Renal cortex interstitium (tissue), 11 donors: ENCODE results near the gene ZNF292. TPM values are rescaled to one million over a fixed set of nuclear protein-coding genes. Genes with fewer than 3 reads are reported as not detected.
"Not testable (repeated sequence)": the region's sequence is repeated elsewhere in the genome, so short reads cannot be mapped to it uniquely, and the experiment has no call there.

Experiments used
- DNase-seq, 11 donors: peaks; one replicate each; pipeline ENCODE4 v3.0.0-alpha.2; 2013; ENCODE audit warnings: low read depth in 9 of 11, low spot score in 4 of 11; ENCODE audit errors: extremely low read depth in 1 of 11
- polyA plus RNA-seq, 3 donors: library from polyadenylated mRNA; unstranded; fragments of 120-200 nt; gene quantifications; one replicate each; pipeline ENCODE4 v1.2.1, GENCODE V29; 2013; ENCODE audit not compliant: insufficient read length in 3 of 3

ZNF292 gene
- polyA plus RNA-seq, 3 donors = 38.8 to 48.2 (median 48.2) TPM

DNA sequence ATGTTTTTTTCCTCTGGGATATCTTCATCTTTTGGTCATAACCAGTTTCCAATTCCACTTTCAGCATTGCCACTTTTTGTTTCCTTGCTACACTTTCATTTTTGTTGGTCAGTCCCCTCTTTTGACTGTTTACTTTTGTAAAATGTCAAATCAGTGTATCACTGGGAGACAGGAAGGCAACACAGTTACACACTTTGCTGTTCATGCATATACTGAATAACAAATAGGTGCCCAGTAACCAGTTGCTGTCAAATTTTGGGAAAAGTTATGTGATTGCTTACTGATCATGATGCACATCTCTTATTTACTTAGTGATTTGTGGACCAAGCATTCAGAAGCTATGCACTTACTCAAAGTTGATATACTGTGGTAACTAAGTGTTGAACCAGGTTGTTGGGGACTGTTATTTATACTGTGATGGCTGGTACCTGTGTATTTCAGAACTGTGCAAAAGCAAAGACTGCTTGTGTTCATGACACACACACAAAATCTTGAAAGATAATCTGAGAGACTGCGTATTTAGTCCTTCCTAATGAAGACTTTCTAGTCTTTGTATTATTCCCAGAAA, 41.0 kb downstream of the ZNF292 start:
- DNase-seq = no peak

DNA sequence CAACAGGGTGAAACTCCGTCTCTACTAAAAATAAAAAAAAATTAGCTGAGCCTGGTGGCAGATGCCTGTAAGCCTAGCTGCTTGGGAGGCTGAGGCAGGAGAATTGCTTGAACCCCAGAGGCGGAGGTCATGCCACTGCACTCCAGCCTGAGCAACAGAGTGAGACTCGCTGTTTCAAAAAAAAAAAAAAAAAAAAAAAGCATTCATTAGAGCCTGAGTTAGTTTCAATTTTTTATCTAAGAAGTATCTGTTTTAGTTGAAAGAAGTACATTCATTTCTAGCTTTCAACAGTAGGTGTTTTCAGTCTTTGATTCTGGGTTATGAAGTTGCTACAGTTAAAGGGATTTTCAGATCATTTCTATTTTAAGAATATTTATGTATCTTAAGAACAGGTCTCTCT, 42.2 kb downstream of the ZNF292 start:
- DNase-seq = no peak

DNA sequence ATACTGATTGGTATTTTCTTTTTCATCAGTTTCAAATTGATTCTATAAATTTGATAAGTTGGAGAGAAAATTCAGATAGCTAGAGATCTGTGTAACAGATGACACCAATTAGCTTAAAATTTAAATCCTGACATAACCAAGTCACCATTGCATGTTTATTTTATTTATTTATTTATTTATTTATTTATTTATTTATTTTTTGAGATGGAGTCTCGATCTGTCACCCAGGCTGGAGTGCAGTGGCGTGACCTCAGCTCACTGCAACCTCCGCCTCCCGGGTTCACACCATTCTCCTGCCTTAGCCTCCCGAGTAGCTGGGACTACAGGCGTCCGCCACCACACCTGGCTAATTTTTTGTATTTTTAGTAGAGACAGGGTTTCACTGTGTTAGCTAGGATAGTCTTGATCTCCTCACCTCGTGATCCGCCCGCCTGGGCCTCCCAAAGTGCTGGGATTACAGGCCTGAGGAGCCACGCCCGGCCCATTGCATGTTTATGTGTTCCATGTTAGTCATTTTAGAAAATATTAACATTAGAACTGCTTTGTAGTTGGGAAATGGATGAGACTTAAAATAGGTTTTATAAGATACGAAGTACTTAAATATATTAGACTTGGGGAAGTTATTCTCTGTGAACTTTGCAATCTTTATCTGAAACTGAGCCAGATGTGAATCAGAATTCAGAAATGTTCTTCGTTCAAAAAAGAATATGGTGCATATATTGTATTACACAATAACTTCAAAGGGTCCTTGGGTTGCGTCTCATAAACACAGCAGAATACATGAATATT, 42.9 kb downstream of the ZNF292 start:
- not testable (repeated sequence) for DNase-seq

DNA sequence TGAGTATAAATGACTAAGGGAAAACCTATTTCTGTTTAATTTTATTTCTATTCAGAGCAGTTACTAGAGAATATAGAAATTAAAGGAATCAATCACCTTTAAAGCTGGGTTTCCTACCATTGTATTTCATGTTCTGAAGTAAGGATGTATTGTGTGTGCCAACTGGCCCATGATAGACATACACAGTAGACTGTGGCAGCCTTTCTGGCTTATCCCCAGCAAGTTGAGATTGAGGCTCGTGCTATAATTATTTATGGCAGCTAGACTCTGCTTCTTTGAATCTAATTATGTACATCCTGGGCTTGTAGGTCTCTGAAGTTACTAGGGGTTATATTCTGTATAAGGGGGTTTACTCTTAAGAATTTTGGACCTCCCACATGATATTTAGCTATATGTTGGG, 44.4 kb downstream of the ZNF292 start:
- no peak for DNase-seq

DNA sequence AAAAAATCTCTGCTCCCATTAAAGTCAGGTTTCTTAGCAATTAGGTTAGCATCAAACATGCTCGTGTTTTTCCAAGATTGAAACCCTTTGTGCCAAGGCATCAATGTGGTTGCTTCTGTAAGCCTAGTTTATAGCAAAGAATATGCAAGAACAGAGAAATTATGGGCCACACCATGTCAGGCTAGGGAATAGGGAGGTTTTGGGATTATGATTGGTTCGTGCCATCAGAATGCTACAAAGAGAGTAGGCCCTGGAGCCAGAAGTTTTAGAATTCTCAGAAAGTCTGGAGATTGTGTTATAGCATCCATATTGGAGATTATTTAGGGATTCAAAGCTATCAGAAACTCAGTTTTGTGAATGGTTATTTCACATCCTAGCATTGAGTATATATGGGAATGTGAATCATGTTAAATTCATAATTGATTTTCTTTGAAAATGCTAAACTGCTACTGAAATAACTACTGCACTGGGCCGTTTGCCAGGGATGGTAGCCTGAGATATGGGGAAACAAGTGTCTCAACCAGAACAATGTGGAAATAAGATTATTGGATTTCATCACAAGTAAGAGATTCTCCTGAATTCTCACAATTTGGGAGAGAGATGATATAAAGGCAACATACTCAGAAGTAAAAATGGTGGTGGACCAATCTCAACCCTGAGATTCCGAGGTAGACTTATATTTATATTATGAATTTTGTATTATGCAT, 45.3 kb downstream of the ZNF292 start:
- no peak for DNase-seq

DNA sequence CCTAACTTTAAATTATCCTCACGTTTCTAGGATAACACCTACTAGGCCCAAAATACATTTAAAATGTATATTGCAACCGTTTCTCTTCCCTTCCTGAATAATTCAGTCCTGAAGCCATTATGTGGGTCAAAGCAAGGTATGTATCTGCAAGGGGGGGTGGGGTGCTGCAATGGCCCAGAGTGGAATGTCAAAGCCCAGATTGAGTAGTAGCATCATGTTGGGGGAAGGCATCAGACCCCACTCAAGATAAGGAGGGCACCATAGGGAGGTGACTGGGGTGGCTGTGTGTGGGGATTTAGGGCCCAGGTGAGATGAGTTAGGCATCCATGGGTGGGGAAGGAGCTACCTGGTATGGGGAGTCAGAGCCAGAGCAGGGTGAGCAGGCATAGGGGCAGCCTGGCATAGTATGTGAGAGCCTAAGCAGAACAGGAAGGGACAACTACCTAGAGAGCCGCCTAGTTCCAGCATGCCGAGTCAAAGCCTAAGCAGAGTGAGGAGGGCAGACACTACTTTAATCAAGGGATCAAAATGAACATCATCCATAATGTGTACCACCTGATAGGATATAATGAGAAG, 48.2 kb downstream of the ZNF292 start:
- no peak for DNase-seq

DNA sequence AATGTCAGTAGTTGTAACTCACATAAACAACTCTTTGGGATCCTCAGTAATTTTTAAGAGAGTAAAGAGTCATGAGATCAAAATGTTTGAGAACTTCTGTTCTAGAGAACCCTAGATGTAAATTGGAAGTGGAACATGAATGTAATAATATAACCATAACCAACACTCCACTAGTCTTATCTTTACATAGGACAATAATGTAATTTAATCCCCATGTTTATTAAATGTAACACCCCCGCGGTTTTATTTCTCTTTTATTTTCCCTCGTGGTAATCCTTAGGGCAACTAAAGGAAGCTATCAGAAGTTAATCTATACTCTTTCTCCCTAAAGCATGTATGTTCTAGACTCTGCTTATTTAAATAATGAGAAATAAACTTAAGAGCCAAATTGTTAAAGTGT, 54.4 kb downstream of the ZNF292 start:
- DNase-seq = no peak

DNA sequence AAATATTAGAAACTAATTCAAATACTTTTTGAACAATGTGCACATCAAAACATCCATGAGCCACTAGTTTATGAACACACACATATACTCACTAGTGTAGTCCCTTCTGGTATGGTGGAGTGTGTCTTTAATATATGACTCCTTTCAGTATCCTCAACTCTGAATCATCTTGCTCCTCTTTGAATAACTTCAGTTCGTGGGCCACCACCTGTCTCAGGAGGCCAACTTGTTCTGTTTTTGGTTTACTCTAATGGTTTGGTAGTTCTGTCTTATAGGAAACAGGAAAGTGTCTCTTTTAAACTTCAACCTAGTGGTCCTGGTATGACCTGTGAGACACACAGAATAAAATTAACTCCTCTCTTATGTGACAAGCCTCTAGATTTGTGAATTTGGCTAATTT, 55.6 kb downstream of the ZNF292 start:
- no peak for DNase-seq

DNA sequence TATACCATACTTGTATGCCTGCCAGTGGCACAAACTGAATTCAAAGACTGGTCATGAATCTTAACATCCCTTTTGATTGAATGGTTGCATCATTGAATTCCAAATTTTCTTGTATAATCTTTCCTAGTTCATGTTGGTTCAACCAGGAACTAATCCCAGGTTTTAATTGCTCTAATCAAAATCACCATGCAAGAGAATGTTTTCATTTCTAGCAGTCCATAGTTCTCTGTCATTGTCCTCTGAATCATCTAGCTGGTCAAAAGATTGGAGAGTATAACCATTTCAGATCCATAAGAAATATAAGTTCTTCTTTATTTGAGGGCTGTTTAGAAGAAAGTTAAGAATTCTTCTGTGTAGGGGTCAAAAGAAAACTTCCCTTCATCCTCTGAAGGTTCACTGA, 57.2 kb downstream of the ZNF292 start:
- no peak for DNase-seq

DNA sequence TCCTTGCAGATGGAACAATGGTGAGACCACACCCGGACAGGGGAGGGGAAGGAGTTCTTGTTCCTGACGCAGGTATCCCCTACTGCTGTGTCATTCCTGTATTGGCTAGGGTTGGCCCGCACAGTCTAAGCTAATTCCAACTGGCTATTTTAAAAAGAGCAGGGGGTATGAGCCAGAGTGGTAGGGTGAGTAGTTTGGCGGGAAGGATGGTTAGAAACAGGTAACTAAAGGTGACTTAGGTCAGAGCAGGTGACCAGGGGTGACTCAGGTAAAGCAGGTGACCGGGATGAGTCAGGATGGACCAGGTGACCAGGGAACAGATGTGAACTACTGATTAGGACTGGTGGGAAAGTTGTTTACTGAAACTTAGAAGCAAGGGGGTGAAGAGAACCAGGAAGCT, 58.0 kb downstream of the ZNF292 start:
- no peak for DNase-seq

DNA sequence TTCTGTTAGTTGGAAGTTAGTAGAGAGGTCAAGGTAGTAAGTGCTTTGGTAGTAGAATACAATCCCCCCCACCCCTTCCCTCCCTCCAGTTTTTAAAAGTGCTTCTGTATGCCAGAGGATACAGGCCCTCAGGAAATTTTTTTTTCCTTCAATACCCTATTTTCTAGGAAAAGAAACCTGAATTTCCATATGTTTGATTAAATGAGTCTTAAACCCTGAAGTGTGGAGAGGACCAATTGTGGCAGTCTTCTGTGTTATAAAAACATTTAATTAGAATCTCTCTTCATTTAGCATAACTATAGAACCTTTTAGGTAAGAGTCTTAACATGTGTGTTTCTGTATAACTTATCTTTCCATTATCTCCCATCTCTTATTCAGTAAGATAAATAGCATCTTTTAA, 59.5 kb downstream of the ZNF292 start:
- no peak for DNase-seq

DNA sequence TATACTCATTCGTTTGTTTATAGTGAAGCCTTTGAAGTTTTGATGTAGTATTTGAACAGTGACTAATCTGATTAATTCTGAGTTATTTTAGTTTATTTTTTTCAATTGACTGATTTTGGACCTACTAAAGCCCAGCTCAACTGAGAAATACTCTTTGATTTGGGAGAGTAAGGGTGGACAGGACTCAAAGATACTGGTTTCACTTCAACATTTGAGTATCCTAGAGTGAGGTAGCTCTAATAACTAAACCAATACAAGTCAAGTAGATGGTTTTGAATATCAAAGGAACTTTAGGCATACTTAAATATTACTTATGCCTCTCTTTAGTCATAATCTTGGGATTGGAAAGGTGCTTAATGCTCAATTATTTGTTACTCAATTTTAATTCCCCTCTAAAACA, 65.6 kb downstream of the ZNF292 start:
- DNase-seq = no peak

DNA sequence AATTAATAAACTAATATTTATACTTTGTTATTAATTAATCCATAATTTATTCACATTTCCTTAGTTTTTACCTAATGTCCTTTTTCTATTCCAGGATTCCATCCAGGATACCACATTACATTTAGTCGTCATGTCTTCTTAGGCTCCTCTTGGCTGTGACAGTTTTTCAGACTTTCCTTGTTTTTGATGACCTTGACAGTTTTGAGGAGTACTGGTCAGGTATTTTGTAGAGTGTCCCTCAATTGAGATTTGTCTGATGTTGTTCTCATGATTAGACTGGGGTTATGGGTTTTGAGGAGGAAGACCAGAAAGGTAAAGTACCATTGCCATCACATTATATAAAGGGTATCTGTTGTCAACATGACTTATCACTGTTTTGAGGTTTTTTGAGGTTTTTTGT, 67.3 kb downstream of the ZNF292 start:
- no peak for DNase-seq

DNA sequence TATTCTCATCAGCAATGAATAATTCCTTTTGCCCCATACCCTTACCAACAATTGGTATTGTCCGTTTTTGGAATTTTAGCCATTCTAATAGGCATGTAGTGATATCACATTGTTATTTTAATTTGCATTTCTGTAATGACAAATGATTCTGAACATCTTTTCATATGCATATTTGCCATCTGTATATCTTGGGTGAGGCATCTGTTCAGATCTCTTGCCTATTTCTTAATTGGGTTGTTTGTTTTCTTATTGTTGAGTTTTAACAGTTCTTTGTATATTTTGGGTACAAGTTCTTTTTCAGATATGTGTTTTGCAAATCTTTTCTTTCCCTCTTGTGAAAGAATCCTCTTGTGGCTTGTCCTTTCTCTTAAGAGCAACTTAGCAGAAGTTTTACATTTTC, 69.6 kb downstream of the ZNF292 start:
- no peak for DNase-seq

DNA sequence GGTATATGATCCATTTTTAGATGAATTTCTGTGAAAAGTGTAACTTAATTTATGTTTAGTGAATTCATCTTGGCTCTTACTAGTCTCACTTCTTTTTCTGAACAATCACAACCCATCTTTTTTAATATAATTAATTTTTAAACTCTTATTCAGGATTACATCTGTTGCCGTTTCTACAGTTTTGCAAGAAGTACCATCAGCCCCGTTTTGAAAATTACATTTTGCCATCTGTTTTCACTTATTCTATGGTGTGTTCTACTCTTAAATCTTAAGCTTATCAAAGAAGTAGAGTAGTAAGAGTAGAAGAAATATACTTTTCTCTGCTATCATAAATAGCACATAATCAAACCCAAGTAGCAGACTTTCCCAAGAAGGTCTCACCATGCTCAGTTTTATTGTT, 70.1 kb downstream of the ZNF292 start:
- DNase-seq = no peak

DNA sequence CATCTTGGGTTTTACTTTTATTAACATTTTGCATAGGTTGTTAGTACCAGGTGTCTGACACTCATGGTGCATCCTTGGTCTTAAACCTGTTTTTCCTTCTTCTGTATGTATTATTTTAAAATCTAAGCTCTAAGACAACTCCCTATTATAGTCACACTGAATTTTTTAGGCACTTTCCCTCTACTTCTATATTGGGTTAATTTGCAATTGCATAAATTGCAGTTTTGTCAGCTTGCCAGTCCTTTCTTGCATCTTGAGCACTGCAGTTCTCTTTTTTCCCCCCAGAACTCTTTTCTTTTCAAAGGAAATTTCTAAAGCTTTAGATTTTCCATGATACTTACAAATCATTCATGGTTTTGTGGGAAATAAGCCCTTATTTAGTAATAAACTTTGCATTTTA, 70.6 kb downstream of the ZNF292 start:
- DNase-seq = no peak

DNA sequence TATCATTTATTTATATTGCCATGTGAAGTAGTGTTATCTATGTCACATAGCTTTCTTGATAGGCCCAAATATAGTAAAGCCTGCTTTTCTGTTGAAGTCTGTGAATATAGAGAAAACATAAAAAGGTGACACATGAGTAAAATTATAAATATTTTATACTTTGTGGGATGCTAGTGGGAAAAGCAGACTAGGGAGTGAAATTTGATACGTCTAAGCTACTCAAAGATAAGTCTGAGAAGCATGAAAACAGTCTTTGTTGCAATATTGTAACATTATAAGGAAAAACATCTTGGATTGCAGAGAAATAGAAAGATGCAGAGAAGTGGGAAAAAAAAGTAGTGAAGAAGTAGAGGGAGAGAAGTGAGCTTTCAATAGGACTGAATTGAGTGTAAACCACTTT, 75.4 kb downstream of the ZNF292 start:
- DNase-seq = no peak

DNA sequence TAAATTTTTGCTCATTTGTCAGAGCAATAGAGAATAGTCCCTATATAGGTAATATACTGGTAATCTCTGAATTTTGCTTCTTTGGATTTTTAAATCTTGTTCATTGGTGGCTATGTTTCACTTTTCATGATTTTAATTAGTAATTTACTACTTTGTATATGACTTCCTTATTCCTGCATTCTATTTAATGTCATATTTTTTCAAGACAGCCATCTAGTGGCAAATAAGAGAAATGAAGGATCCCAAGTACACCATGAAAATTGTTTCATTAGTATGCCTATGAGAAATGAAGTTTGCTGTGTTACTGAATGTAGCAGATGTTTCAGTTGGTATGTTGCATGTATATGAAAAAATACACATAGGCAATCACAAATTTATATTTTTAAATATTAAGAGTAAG, 82.4 kb downstream of the ZNF292 start:
- peak in 1 of 11 donors; percentile 2 for DNase-seq

DNA sequence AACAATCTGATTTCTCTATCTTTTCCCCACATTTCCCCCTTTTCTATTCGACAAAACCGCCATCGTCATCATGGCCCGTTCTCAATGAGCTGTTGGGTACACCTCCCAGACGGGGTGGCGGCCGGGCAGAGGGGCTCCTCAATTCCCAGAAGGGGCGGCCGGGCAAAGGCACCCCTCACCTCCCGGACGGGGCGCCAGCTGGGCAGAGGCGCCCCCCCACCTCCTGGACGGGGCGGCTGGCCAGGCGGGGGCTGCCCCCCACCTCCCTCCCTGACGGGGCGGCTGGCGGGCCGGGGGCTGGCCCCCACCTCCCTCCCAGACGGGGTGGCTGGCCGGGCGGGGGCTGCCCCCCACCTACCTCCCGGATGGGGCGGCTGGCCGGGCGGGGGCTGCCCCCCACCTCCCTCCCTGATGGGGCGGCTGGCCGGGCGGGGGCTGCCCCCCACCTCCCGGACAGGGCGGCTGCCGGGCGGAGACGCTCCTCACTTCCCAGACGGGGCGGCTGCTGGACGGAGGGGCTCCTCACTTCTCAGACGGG, 83.8 kb downstream of the ZNF292 start:
- not testable (repeated sequence) for DNase-seq

DNA sequence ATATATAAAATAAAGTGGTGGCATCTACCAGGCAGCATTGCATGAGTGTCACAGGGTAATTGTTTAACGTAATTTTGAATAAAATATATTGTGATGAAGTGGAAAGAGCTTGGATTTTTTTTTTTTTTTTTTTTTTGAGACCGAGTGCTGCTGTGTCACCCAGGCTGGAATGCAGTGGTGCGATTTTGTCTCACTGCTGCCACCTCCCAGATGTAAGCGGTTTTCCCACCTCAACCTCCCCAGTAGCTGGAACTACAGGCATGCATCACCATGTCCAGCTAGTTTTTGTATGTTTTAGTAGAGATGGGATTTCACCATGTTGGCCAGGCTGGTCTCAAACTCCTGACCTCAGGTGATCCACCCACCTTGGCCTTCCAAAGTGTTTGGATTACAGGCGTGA, 85.9 kb downstream of the ZNF292 start:
- no peak for DNase-seq
